NB4 (cell line): ENCODE results near the gene DCHS1.

Experiments used
- DNase-seq: peaks from one replicate; pipeline ENCODE4 v3.0.0; 2010; ENCODE audit warnings: low read depth
- H3K4me3 ChIP-seq: one replicate; pipeline ENCODE4 v1.5.1; 2011; ENCODE audit warnings: mild to moderate bottlenecking, low read depth, low read length, moderate library complexity
- CTCF ChIP-seq: IDR thresholded peaks from one replicate; pipeline ENCODE4 v1.5.1; 2012; ENCODE audit warnings: low read depth, low read length
- MAX ChIP-seq: IDR thresholded peaks from 2 replicates; pipeline ENCODE4 v1.6.1; 2011; ENCODE audit warnings: low read depth, low read length
- MYC ChIP-seq: IDR thresholded peaks from 2 replicates; pipeline ENCODE4 v1.6.1; 2011; ENCODE audit warnings: low read depth, low read length
- POLR2A ChIP-seq: IDR thresholded peaks from 2 replicates; pipeline ENCODE4 v1.6.1; 2011; ENCODE audit warnings: mild to moderate bottlenecking; ENCODE audit not compliant: insufficient read length; ENCODE audit errors: extremely low read depth

The DCHS1 gene

GRCh38 chr11:6681949-6682348 is 26.3 kb upstream of the DCHS1 start:
- DNase-seq: peak; percentile 57
- TF ChIP-seq MAX (no peak), CTCF (no peak), POLR2A (no peak), MYC (no peak)
- peak overlapping the region; percentile 98 for H3K4me3 ChIP-seq

DNA sequence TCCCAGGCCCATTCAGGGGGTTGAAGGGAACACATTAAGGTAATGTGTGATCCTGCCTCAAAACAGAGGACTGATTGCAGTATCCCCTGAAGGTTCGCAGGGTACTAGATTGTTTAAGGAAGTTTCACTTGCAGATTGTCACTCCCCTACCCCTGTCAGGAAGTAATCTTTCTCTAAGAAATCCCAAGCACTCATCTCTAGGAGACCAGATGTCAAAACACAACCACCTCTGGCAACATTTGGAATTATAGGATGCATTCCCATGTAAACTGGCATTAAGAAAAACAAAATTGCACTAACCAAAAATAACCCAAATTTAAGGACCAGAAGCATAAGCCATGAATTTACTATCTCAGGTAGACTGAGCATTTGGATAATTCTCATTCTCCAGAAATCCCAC is 25.9 kb upstream of the DCHS1 start:
- peak overlapping the region; percentile 98 for H3K4me3 ChIP-seq
- TF ChIP-seq POLR2A (no peak), MYC (no peak), CTCF (no peak), MAX (no peak)
- no peak for DNase-seq

DNA sequence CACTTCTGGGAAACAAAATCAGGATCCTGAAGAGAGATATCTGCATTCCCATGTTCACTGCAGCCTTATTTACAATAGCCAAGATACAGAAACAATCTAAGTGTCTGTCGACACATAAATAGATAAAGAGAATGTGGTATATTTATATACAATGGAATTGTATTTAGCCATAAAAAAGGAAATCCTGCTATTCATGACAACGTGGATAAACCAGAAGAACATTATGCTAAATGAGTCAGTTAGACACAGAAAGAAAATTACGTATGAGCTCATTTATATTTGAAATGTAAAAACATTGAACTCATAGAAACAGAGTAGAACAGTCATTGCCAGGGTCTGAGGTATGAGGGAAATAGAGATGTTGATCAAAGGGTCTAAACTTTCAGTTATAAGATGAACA is 21.4 kb upstream of the DCHS1 start:
- no peak for DNase-seq
- TF ChIP-seq POLR2A (no peak), MAX (no peak), MYC (no peak), CTCF (no peak)
- H3K4me3 ChIP-seq: no peak overlapping the region

DNA sequence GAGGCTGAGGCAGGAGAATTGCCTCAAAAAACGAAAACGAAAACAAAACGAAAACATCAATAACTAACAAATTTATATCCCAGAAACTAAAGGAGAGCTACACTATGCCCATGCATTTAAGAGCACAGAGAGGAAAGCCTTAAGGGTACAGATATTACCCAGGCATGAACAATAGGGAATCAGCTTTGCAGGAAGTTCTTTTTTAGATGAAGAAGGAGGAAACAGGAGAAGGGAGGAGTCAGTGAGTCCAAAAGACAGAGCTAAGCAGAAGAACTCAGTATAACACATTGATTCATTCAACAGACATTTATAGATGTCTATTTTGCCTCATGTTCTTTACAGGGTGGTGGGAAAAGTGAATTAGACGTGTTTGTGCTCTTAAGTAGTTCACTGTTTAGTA is 19.3 kb upstream of the DCHS1 start:
- TF ChIP-seq MYC: no peak
- TF ChIP-seq CTCF: no peak
- no peak for TF ChIP-seq POLR2A
- TF ChIP-seq MAX: no peak
- DNase-seq: no peak

GRCh38 chr11:6674219-6674597 is 18.6 kb upstream of the DCHS1 start:
- TF ChIP-seq POLR2A (no peak), MYC (no peak), CTCF (no peak), MAX (no peak)
- no peak for DNase-seq
- H3K4me3 ChIP-seq: no peak overlapping the region

More for the DNA sequence above, 19.3 kb upstream of the DCHS1 start:
- H3K4me3 ChIP-seq: no peak overlapping the region

- DNase-seq: no peak
- H3K4me3 ChIP-seq: no peak overlapping the region
- no peak for TF ChIP-seq MAX
- TF ChIP-seq MYC: no peak
- no peak for TF ChIP-seq CTCF
- no peak for TF ChIP-seq POLR2A
Observed at GRCh38 chr11:6673523-6674218, 18.1 kb upstream of the DCHS1 start.
